SK-N-SH (cell line): ENCODE measurements around the gene SLC38A6. TPM values are rescaled to one million over a fixed set of nuclear protein-coding genes. Genes with fewer than 3 reads are reported as not detected.

Source experiments
- CTCF ChIA-PET: fragments of 300-600, 350-600 bp; formaldehyde crosslinking; extraction: SDS; loops from one replicate; lab custom pipeline; 2021; lab: Yijun Ruan, JAX
- POLR2A ChIA-PET: fragments of 350-600 bp; sonication (Branson Sonifier 250); formaldehyde crosslinking; extraction: SDS; loops from one replicate; lab custom pipeline; 2020; ENCODE audit warnings: antibody characterized with exemption, inconsistent platforms; lab: Yijun Ruan, JAX
- DNase-seq: peaks from one replicate; pipeline ENCODE4 v3.0.0; 2012
- H2AFZ ChIP-seq: fragments of 200-600 bp; sonication (generic); 2 replicates; pipeline ENCODE4 v1.8.1; 2016; ENCODE audit warnings: antibody characterized with exemption, mild to moderate bottlenecking, low read depth
- H3F3A ChIP-seq: fragments of 200-600 bp; sonication (generic); replicated peaks from 2 replicates; pipeline ENCODE3; 2016; ENCODE audit warnings: antibody characterized with exemption, mild to moderate bottlenecking; ENCODE audit not compliant: insufficient read depth
- H3K27ac ChIP-seq, 2 experiments: fragments of 200-500 bp in 1 of 2; fragments of 200-600 bp in 1 of 2; sonication (Bioruptor generic) in 1 of 2; sonication (generic), shearing (Covaris generic) in 1 of 2; 2 replicates each; pipeline versions ENCODE4 v1.5.1 to v1.6.1; 2014 to 2016; ENCODE audit warnings: low read depth in 2 of 2, inconsistent platforms in 1 of 2, low read length in 1 of 2, mild to moderate bottlenecking in 1 of 2, mixed read lengths in 1 of 2
- H3K27me3 ChIP-seq: fragments of 200-600 bp; sonication (generic), shearing (Covaris generic); 2 replicates; pipeline ENCODE4 v1.6.1; 2016; ENCODE audit warnings: mixed run types; ENCODE audit not compliant: insufficient read depth
- H3K36me3 ChIP-seq, 2 experiments: fragments of 200-500 bp in 1 of 2; fragments of 200-600 bp in 1 of 2; sonication (Bioruptor generic) in 1 of 2; sonication (generic) in 1 of 2; replicated peaks in 1 of 2; 2 replicates each; pipeline versions ENCODE3 to v1.5.1; 2014 to 2016; ENCODE audit warnings: low read length in 1 of 2, mild to moderate bottlenecking in 1 of 2; ENCODE audit not compliant: insufficient read depth in 2 of 2, control insufficient read depth in 1 of 2
- H3K4me1 ChIP-seq, 2 experiments: fragments of 200-500 bp in 1 of 2; fragments of 200-600 bp in 1 of 2; sonication (Bioruptor generic) in 1 of 2; sonication (generic), shearing (Covaris generic) in 1 of 2; 2 replicates each; pipeline versions ENCODE4 v1.5.1 to v1.6.1; 2014 to 2016; ENCODE audit warnings: low read depth in 1 of 2, low read length in 1 of 2, mixed run types in 1 of 2; ENCODE audit not compliant: insufficient read depth in 2 of 2, control insufficient read depth in 1 of 2
- H3K4me2 ChIP-seq: fragments of 200-600 bp; sonication (generic), shearing (Covaris generic); 2 replicates; pipeline ENCODE4 v1.6.1; 2017; ENCODE audit warnings: mixed run types
- H3K4me3 ChIP-seq, 2 experiments: fragments of 200-500 bp in 1 of 2; fragments of 200-600 bp in 1 of 2; sonication (Bioruptor generic) in 1 of 2; sonication (generic), shearing (Covaris generic) in 1 of 2; 2 replicates each; pipeline versions ENCODE4 v1.5.1 to v1.8.1; 2014 to 2016; ENCODE audit warnings: low read depth in 2 of 2, inconsistent platforms in 1 of 2, low read length in 1 of 2, mild to moderate bottlenecking in 1 of 2, mixed read lengths in 1 of 2, moderate library complexity in 1 of 2
- H3K79me2 ChIP-seq: fragments of 200-600 bp; sonication (generic); 2 replicates; pipeline ENCODE4 v1.8.1; 2017; ENCODE audit warnings: mild to moderate bottlenecking; ENCODE audit not compliant: insufficient read depth
- H3K9ac ChIP-seq: fragments of 200-600 bp; sonication (generic); 2 replicates; pipeline ENCODE4 v1.6.1; 2017; ENCODE audit warnings: mixed run types
- H3K9me2 ChIP-seq: fragments of 200-600 bp; sonication (generic); 2 replicates; pipeline ENCODE4 v1.6.1; 2017; ENCODE audit warnings: mixed run types
- H3K9me3 ChIP-seq: fragments of 200-600 bp; sonication (generic); 2 replicates; pipeline ENCODE4 v1.6.1; 2017; ENCODE audit warnings: mixed run types, mild to moderate bottlenecking, moderate library complexity
- H4K20me1 ChIP-seq: fragments of 200-600 bp; sonication (generic); 2 replicates; pipeline ENCODE4 v1.6.1; 2017; ENCODE audit warnings: mild to moderate bottlenecking, mixed run types; ENCODE audit not compliant: insufficient read depth
- CHD2 ChIP-seq: fragments of 150-350 bp; IDR thresholded peaks from 2 replicates; pipeline ENCODE4 v1.6.1; 2018; ENCODE audit warnings: low read length; ENCODE audit not compliant: partially characterized antibody
- ELF1 ChIP-seq: IDR thresholded peaks from 2 replicates; pipeline ENCODE4 v1.4.0; 2012
- EP300 ChIP-seq, 2 experiments: IDR thresholded peaks; 2 replicates each; pipeline versions ENCODE4 v1.4.0 to v1.6.1; 2012; ENCODE audit warnings: borderline replicate concordance in 1 of 2, low read depth in 1 of 2, low read length in 1 of 2
- GATA2 ChIP-seq: sonication (generic); formaldehyde crosslinking; IDR thresholded peaks from 2 replicates; pipeline ENCODE4 v1.5.0; 2020; ENCODE audit warnings: mild to moderate bottlenecking, missing genetic modification reagents
- JUND ChIP-seq: IDR thresholded peaks from 2 replicates; pipeline ENCODE4 v1.4.0; 2012
- MEF2A ChIP-seq: IDR thresholded peaks from 2 replicates; pipeline ENCODE4 v1.4.0; 2012; ENCODE audit warnings: low read depth, borderline replicate concordance
- MXI1 ChIP-seq: IDR thresholded peaks from 2 replicates; pipeline ENCODE4 v1.6.1; 2012; ENCODE audit warnings: mild to moderate bottlenecking, low read depth, low read length, improper control_type of control experiment
- NFIC ChIP-seq: IDR thresholded peaks from 2 replicates; pipeline ENCODE4 v1.4.0; 2012; ENCODE audit warnings: borderline replicate concordance
- NRF1 ChIP-seq: IDR thresholded peaks from 2 replicates; pipeline ENCODE4 v1.6.1; 2012; ENCODE audit warnings: low read depth, mild to moderate bottlenecking, low read length
- RAD21 ChIP-seq: IDR thresholded peaks from 2 replicates; pipeline ENCODE4 v1.6.1; 2012; ENCODE audit warnings: mild to moderate bottlenecking, low read length
- RCOR1 ChIP-seq: fragments of 150-350 bp; IDR thresholded peaks from 2 replicates; pipeline ENCODE4 v1.6.1; 2017; ENCODE audit warnings: antibody characterized with exemption, low read length
- REST ChIP-seq: IDR thresholded peaks from 2 replicates; pipeline ENCODE4 v1.6.1; 2012; ENCODE audit warnings: mild to moderate bottlenecking, low read depth, low read length, moderate library complexity
- SIN3A ChIP-seq: IDR thresholded peaks from 2 replicates; pipeline ENCODE4 v1.6.1; 2012; ENCODE audit warnings: low read depth, mild to moderate bottlenecking, low read length, moderate library complexity, borderline replicate concordance
- SMC3 ChIP-seq: IDR thresholded peaks from 2 replicates; pipeline ENCODE4 v1.6.1; 2012; ENCODE audit warnings: low read depth, low read length, improper control_type of control experiment
- TAF1 ChIP-seq: IDR thresholded peaks from 2 replicates; pipeline ENCODE4 v1.6.1; 2012; ENCODE audit warnings: low read depth, mild to moderate bottlenecking, low read length, moderate library complexity, borderline replicate concordance
- WGBS: methylation state at CpG from one replicate; pipeline ENCODE4 v1.1.6; 2017; ENCODE audit warnings: low lambda C conversion rate; 5-methylcytosine and 5-hydroxymethylcytosine counted together
- polyA plus RNA-seq, 3 experiments: library from polyadenylated mRNA; depleted of rRNA; stranded (reverse); fragments of >200 nt; gene quantifications; 2 replicates each; pipeline ENCODE4 v1.2.3, GENCODE V29; 2012
- TF ChIP-seq, protein P1 (sequence below): fragments of 150-350 bp; IDR thresholded peaks from 2 replicates; pipeline ENCODE4 v1.6.1; 2016; ENCODE audit warnings: mild to moderate bottlenecking, low read depth, low read length
- TF ChIP-seq, protein P2 (sequence below): IDR thresholded peaks from 2 replicates; pipeline ENCODE4 v1.4.0; 2012; ENCODE audit warnings: low read depth, borderline replicate concordance

SLC38A6 gene
- polyA plus RNA-seq, 1 of the 3 experiments (the other 2 are of a cell fraction), result 10.4 TPM

DNA sequence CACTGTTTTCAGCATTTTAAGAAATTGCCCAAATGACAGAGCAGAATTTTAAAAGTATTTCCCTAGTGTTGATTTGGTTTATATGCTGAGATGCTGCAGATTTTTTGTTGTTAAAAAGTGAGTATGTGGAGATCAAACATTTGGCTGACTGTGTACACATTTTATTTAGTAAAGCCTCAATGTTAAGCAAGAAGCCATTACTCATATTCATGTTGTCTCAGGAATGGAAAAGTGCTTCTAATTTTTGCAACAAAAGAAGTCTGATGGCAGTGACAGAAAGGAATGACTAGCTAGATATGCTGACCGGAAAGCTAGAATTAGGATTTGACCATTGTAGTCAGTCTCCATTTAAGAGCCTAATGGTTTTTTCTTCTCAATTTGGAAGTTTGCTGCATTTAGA is 22.5 kb downstream of the SLC38A6 start:
- Histone ChIP-seq H3K79me2 (no peaks in the 10 kb centered on the region; the same call in 1 of the 2 replicates), H3K4me2 (no peak overlapping the region), H3F3A (no peaks in the 10 kb centered on the region), H3K4me1 (no peaks in the 10 kb centered on the region), H2AFZ (no peak overlapping the region), H3K9ac (no peak overlapping the region), H4K20me1 (no peaks in the 10 kb centered on the region), H3K27ac (no peak overlapping the region), H3K4me3 (no peak overlapping the region), H3K9me2 (no peaks in the 10 kb centered on the region), H3K27me3 (no peaks in the 10 kb centered on the region), H3K36me3 (peaks cover 2 to 13% of the 10 kb centered on the region in 2 experiments), H3K9me3 (no peaks in the 10 kb centered on the region)
- CTCF ChIA-PET, result interaction anchor here (2.0 kb wide), 1 partner anchor 21 kb away, joined by 7 read pairs; no protein-coding TSS in a partner anchor
- TF ChIP-seq RCOR1 (no peak), EP300 (IDR thresholded peaks at IDR 0.05; ENCODE audit: borderline replicate concordance in 1 of 2, low read depth in 1 of 2, low read length in 1 of 2) (no peak), SMC3 (no peak), CHD2 (no peak), REST (no peak), RAD21 (no peak), GATA2 (CRISPR knock-in tag) (no peak), SIN3A (no peak), NRF1 (no peak), ELF1 (no peak), NFIC (no peak), JUND (no peak), MEF2A (no peak), TAF1 (no peak), MXI1 (no peak)
- TF ChIP-seq, protein P1, sequence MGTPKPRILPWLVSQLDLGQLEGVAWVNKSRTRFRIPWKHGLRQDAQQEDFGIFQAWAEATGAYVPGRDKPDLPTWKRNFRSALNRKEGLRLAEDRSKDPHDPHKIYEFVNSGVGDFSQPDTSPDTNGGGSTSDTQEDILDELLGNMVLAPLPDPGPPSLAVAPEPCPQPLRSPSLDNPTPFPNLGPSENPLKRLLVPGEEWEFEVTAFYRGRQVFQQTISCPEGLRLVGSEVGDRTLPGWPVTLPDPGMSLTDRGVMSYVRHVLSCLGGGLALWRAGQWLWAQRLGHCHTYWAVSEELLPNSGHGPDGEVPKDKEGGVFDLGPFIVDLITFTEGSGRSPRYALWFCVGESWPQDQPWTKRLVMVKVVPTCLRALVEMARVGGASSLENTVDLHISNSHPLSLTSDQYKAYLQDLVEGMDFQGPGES, result no peak
- TF ChIP-seq, protein P2, sequence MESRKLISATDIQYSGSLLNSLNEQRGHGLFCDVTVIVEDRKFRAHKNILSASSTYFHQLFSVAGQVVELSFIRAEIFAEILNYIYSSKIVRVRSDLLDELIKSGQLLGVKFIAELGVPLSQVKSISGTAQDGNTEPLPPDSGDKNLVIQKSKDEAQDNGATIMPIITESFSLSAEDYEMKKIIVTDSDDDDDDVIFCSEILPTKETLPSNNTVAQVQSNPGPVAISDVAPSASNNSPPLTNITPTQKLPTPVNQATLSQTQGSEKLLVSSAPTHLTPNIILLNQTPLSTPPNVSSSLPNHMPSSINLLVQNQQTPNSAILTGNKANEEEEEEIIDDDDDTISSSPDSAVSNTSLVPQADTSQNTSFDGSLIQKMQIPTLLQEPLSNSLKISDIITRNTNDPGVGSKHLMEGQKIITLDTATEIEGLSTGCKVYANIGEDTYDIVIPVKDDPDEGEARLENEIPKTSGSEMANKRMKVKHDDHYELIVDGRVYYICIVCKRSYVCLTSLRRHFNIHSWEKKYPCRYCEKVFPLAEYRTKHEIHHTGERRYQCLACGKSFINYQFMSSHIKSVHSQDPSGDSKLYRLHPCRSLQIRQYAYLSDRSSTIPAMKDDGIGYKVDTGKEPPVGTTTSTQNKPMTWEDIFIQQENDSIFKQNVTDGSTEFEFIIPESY, result no peak
- POLR2A ChIA-PET, result no interaction called here
- no peak for DNase-seq
- WGBS, result 100% methylated on average over 1 of the region's 1 CpG
